ENCODE results near the gene ASPA.

ASPA gene

DNA sequence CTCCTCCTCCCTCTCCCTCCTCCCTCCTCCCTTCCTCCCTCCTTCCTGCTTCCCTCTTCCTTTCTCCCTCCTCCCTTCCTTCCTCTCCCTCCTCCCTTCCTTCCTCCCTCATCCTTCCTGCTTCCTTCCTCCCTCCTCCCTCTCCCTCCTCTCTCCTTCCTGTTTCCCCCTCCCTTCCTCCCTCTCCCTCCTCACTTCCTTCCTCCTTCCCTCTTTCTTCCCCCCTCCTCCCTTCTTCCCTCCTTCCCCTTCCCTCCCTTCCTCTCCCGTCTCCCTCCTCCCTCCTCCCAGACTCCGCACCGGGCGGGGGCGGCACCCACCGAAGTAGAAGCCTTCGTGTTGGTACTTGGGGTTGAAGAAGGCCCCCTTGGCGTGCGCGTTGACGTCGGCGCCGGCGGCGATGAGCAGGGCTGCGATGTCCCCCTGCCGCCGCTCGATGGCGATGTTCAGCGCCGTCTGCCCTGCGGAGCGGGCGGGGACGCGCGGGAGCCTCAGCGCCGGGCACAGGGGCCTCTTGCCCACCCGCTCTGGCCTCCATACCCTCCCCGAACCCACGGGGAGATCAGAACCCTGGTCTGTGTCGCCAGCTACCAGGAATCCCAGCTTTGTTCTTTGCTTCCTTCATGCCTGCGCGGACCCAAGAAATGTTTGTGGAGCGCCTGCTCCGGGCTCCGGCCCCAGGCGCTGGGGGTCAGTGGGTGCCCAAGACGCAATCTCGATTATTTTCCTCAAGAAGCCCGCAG lies 59.6 kb downstream of the ASPA start:
- Histone ChIP-seq H3K4me3 (replicated peaks; ENCODE audit: insufficient read depth, low read length) (no peak overlapping the region), H3K27ac (replicated peaks) (no peak overlapping the region), H3K27me3 (ENCODE audit: insufficient read depth, poor library complexity, severe bottlenecking) (no peaks in the 10 kb centered on the region)
- TF ChIP-seq, protein P1, sequence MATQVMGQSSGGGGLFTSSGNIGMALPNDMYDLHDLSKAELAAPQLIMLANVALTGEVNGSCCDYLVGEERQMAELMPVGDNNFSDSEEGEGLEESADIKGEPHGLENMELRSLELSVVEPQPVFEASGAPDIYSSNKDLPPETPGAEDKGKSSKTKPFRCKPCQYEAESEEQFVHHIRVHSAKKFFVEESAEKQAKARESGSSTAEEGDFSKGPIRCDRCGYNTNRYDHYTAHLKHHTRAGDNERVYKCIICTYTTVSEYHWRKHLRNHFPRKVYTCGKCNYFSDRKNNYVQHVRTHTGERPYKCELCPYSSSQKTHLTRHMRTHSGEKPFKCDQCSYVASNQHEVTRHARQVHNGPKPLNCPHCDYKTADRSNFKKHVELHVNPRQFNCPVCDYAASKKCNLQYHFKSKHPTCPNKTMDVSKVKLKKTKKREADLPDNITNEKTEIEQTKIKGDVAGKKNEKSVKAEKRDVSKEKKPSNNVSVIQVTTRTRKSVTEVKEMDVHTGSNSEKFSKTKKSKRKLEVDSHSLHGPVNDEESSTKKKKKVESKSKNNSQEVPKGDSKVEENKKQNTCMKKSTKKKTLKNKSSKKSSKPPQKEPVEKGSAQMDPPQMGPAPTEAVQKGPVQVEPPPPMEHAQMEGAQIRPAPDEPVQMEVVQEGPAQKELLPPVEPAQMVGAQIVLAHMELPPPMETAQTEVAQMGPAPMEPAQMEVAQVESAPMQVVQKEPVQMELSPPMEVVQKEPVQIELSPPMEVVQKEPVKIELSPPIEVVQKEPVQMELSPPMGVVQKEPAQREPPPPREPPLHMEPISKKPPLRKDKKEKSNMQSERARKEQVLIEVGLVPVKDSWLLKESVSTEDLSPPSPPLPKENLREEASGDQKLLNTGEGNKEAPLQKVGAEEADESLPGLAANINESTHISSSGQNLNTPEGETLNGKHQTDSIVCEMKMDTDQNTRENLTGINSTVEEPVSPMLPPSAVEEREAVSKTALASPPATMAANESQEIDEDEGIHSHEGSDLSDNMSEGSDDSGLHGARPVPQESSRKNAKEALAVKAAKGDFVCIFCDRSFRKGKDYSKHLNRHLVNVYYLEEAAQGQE (IDR thresholded peaks at IDR 0.05; ENCODE audit: insufficient replicate concordance, low read depth) = no peak
- TF ChIP-seq GABPA (IDR thresholded peaks at IDR 0.05; ENCODE audit: low read depth) (no peak), POLR2AphosphoS5 (IDR thresholded peaks at IDR 0.05; ENCODE audit: low read depth) (no peak), CTCF (IDR thresholded peaks at IDR 0.05; ENCODE audit: insufficient read depth, low read length) (no peak), SPI1 (IDR thresholded peaks at IDR 0.05; ENCODE audit: borderline replicate concordance, low read depth) (no peak)
- DNase-seq (ENCODE audit: low read depth in 1 of 2, low spot score in 1 of 2) = no peak

DNA sequence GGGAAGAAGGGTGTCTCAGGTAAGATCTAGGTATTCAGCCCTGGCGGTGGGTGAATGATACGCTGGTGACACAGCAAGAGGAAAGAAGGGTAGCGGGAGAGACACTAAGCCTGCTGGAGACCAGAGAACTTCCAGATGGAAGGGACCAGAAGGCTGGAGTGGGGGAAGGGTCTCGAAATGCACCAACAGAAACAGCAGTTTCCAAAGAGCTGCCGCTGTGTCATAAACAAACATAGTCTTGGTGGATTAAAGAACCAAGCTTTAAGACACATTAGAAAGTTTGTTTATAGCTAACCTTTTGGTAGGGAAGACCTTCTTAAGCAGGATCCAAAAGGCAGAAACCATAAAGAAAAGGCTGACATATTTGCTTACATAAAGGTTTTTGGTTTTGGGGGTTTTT lies 60.9 kb downstream of the ASPA start:
- TF ChIP-seq CTCF (IDR thresholded peaks at IDR 0.05; ENCODE audit: insufficient read depth, low read length) (no peak), POLR2AphosphoS5 (IDR thresholded peaks at IDR 0.05; ENCODE audit: low read depth) (no peak), GABPA (IDR thresholded peaks at IDR 0.05; ENCODE audit: low read depth) (no peak), SPI1 (IDR thresholded peaks at IDR 0.05; ENCODE audit: borderline replicate concordance, low read depth) (no peak)
- TF ChIP-seq, protein P1 (IDR thresholded peaks at IDR 0.05; ENCODE audit: insufficient replicate concordance, low read depth) = no peak
- H3K4me3 ChIP-seq (replicated peaks; ENCODE audit: insufficient read depth, low read length) = no peak overlapping the region
- no peaks in the 10 kb centered on the region for H3K27me3 ChIP-seq (ENCODE audit: insufficient read depth, poor library complexity, severe bottlenecking)
- no peak overlapping the region for H3K27ac ChIP-seq (replicated peaks)
- DNase-seq (ENCODE audit: low read depth in 1 of 2, low spot score in 1 of 2) = no peak

GRCh38 chr17:3539881-3540540 lies 64.2 kb downstream of the ASPA start:
- Histone ChIP-seq H3K27me3 (ENCODE audit: insufficient read depth, poor library complexity, severe bottlenecking) (no peaks in the 10 kb centered on the region), H3K4me3 (replicated peaks; ENCODE audit: insufficient read depth, low read length) (no peak overlapping the region), H3K27ac (replicated peaks) (no peak overlapping the region)
- no peak for DNase-seq (ENCODE audit: low read depth in 1 of 2, low spot score in 1 of 2)
- TF ChIP-seq SPI1 (IDR thresholded peaks at IDR 0.05; ENCODE audit: borderline replicate concordance, low read depth) = no peak
- no peak for TF ChIP-seq CTCF (IDR thresholded peaks at IDR 0.05; ENCODE audit: insufficient read depth, low read length)
- TF ChIP-seq GABPA (IDR thresholded peaks at IDR 0.05; ENCODE audit: low read depth) = no peak
- TF ChIP-seq, protein P1 (IDR thresholded peaks at IDR 0.05; ENCODE audit: insufficient replicate concordance, low read depth) = no peak
- TF ChIP-seq POLR2AphosphoS5 (IDR thresholded peaks at IDR 0.05; ENCODE audit: low read depth) = no peak

Data from HL-60 (cell line).